Measurements from ENCODE around the gene GRAP2. TPM values are rescaled to one million over a fixed set of nuclear protein-coding genes. Genes with fewer than 3 reads are reported as not detected.
"Not testable (repeated sequence)": the region's sequence is repeated elsewhere in the genome, so short reads cannot be mapped to it uniquely, and the experiment has no call there.

Gene GRAP2
- polyA plus RNA-seq, 3 donors from 2014 or later, result 41.7 to 67.5 (median 46.0) TPM

DNA sequence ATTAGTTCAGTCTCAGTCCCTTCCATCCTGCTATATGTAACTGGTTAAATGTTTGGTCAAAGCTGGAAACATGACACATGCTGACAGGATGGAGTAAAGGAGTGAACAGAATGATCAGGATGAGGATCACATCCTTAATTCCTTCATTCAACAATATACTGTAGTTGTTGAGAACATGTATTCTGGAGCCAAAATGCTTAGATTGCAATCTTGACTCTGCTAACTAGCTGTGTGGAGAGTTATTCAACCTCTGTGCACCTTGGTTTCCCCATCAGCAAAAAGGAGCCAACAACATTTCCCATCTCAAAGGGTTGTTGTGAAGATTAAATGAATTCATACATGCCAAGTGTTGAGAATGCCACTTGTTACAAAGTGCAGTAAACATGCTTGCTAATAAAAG lies 20.2 kb upstream of the GRAP2 start:
- no peak overlapping the region for H3K4me3 Mint-ChIP-seq
- no peak overlapping the region for H3K27ac Mint-ChIP-seq
- H3K36me3 Mint-ChIP-seq, result no peaks in the 10 kb centered on the region
- DNase-seq, result no peak
- H3K27me3 Mint-ChIP-seq (ENCODE audit: low read depth in 3 of 3), result peaks cover 2 to 8% (median 3%) of the 10 kb centered on the region in 3 donors
- peaks cover 0 to 1% (median 0%) of the 10 kb centered on the region in 6 donors for H3K9me3 Mint-ChIP-seq
- no peaks in the 10 kb centered on the region for H3K4me1 Mint-ChIP-seq

GRCh38 chr22:39883057-39883456 lies 17.8 kb upstream of the GRAP2 start:
- Mint-ChIP-seq H3K27ac (no peak overlapping the region), H3K27me3 (ENCODE audit: low read depth in 3 of 3) (peaks cover 2 to 8% (median 2%) of the 10 kb centered on the region in 3 donors)
- no peak for DNase-seq

GRCh38 chr22:39889924-39890323 lies 11.0 kb upstream of the GRAP2 start:
- H3K4me1 Mint-ChIP-seq, result peaks cover 6 to 13% of the 10 kb centered on the region in 2 donors
- not testable (repeated sequence) for H3K9me3 Mint-ChIP-seq; H3K27me3 Mint-ChIP-seq (ENCODE audit: low read depth in 3 of 3); H3K27ac Mint-ChIP-seq; H3K4me3 Mint-ChIP-seq; H3K36me3 Mint-ChIP-seq; DNase-seq

More at GRCh38 chr22:39883057-39883456, 17.8 kb upstream of the GRAP2 start:
- Mint-ChIP-seq H3K4me3 (no peak overlapping the region), H3K4me1 (no peaks in the 10 kb centered on the region), H3K36me3 (no peaks in the 10 kb centered on the region), H3K9me3 (peaks cover 0 to 1% (median 0%) of the 10 kb centered on the region in 6 donors)

- H3K27ac Mint-ChIP-seq, result peak within 1 kb of the TSS in 1 of 6 donors; percentile 47
- H3K4me3 Mint-ChIP-seq, result no peak within 1 kb of the TSS
Observed at GRCh38 chr22:39893526-39893925, 7.4 kb upstream of the GRAP2 start, which contains the start of gene ENTHD1. TSS of gene ENTHD1 (minus strand) at chr22:39893760. CDS start at chr22:39887748, 6,012 bp downstream.

DNA sequence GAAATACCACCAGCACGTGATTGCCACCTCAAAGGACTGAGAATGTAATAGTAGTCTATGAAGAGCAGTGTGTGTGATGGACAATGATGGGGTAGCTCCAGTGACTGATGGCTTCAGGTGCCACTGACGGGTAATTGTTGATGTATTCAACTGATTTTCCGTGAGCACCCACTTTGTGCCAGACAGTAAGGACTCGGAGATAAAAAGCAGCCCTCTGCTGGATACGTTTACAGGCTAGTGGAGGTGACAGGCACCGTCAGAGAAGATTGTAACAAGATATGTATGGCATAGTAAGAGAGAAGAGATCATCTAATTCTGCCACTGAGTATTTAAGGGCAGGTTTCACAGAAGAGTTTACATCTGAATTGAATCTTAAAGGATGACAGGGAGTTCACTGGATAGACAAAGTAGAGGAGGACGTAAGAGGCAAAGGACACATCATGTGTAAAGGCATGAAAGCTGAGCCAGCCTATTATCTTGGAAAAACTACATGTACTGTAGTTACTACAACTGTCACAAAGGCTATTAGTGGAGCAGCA lies 6.3 kb upstream of the GRAP2 start:
- H3K4me3 Mint-ChIP-seq, result no peak overlapping the region
- H3K9me3 Mint-ChIP-seq, result no peaks in the 10 kb centered on the region
- H3K36me3 Mint-ChIP-seq, result peaks cover 0 to 4% (median 0%) of the 10 kb centered on the region in 3 donors
- peaks cover 14 to 24% of the 10 kb centered on the region in 2 donors for H3K4me1 Mint-ChIP-seq
- H3K27me3 Mint-ChIP-seq (ENCODE audit: low read depth in 3 of 3), result no peaks in the 10 kb centered on the region
- no peak overlapping the region for H3K27ac Mint-ChIP-seq
- no peak for DNase-seq

More at GRCh38 chr22:39893526-39893925, 7.4 kb upstream of the GRAP2 start, which contains the start of gene ENTHD1:
- peaks cover 6 to 13% of the 10 kb centered on the region in 2 donors for H3K4me1 Mint-ChIP-seq
- H3K36me3 Mint-ChIP-seq, result peaks cover 0 to 4% (median 0%) of the 10 kb centered on the region in 3 donors
- H3K27me3 Mint-ChIP-seq (ENCODE audit: low read depth in 3 of 3), result no peaks in the 10 kb centered on the region
- H3K9me3 Mint-ChIP-seq, result no peaks in the 10 kb centered on the region
- no peak for DNase-seq

- Mint-ChIP-seq H3K27me3 (ENCODE audit: low read depth in 3 of 3) (no peaks in the 10 kb centered on the region), H3K4me1 (peaks cover 23 to 34% of the 10 kb centered on the region in 2 donors), H3K4me3 (no peak overlapping the region), H3K36me3 (peaks cover 0 to 4% (median 0%) of the 10 kb centered on the region in 3 donors), H3K27ac (no peak overlapping the region), H3K9me3 (no peaks in the 10 kb centered on the region)
- no peak for DNase-seq
Observed at GRCh38 chr22:39895682-39896081, 5.2 kb upstream of the GRAP2 start.

DNA sequence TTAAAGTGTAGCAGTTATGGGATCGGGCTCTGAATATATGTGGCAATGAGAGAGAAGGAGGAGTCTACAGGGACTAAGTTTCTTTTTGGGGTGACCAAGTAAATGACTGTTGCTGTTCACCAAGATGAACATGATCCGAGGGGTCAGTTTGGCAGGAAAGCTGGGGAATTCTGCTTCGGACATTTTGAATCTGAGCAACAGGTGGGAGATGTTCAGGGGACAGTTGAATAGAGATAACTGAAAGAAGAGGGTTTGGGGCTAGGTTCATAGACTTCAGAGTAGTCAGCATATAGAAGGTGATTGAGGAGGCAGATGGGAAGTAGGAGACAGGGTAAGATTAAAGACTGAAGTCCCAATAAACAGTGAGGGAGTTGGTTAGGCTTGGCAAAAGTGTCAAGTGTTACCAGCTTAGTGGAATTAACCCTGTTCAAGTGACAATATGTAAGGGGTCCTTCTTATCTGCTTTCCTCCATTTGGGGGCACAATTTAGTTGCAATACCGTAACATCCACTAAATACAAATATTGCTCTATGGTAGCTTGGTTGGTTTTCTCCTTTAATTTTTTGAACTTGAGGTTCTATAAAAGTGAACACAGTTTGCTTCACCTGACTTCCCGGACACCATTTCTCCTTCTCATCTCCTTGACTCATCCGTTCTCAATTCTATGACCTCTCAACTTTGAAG lies 4.4 kb upstream of the GRAP2 start:
- Mint-ChIP-seq H3K9me3 (no peaks in the 10 kb centered on the region), H3K27ac (no peak overlapping the region), H3K4me1 (peaks cover 26 to 39% of the 10 kb centered on the region in 2 donors), H3K4me3 (no peak overlapping the region), H3K27me3 (ENCODE audit: low read depth in 3 of 3) (peaks cover 0 to 2% (median 0%) of the 10 kb centered on the region in 3 donors), H3K36me3 (peaks cover 0 to 4% (median 0%) of the 10 kb centered on the region in 3 donors)
- no peak for DNase-seq

- H3K4me1 Mint-ChIP-seq, result peaks cover 29 to 39% of the 10 kb centered on the region in 2 donors
- H3K4me3 Mint-ChIP-seq, result no peak overlapping the region
- no peaks in the 10 kb centered on the region for H3K9me3 Mint-ChIP-seq
- no peaks in the 10 kb centered on the region for H3K36me3 Mint-ChIP-seq
- H3K27me3 Mint-ChIP-seq (ENCODE audit: low read depth in 3 of 3), result peaks cover 0 to 2% (median 0%) of the 10 kb centered on the region in 3 donors
- DNase-seq, result no peak
- H3K27ac Mint-ChIP-seq, result no peak overlapping the region
Observed at GRCh38 chr22:39897841-39898240, 3.0 kb upstream of the GRAP2 start.

GRCh38 chr22:39898997-39899396 lies 1.9 kb upstream of the GRAP2 start:
- no peaks in the 10 kb centered on the region for H3K36me3 Mint-ChIP-seq
- H3K9me3 Mint-ChIP-seq, result no peaks in the 10 kb centered on the region
- H3K4me3 Mint-ChIP-seq, result peak overlapping the region in 4 of 5 donors; percentile 16 to 40 (median 28)
- H3K4me1 Mint-ChIP-seq, result peaks cover 39 to 49% of the 10 kb centered on the region in 2 donors
- H3K27me3 Mint-ChIP-seq (ENCODE audit: low read depth in 3 of 3), result peaks cover 0 to 2% (median 0%) of the 10 kb centered on the region in 3 donors
- H3K27ac Mint-ChIP-seq, result peak overlapping the region; percentile 16 to 98 (median 90)
- DNase-seq, result no peak

- Mint-ChIP-seq H3K36me3 (no peaks in the 10 kb centered on the region), H3K4me1 (peaks cover 66 to 76% of the 10 kb centered on the region in 2 donors), H3K9me3 (no peaks in the 10 kb centered on the region), H3K4me3 (peak overlapping the region; percentile 89 to 98 (median 96)), H3K27me3 (ENCODE audit: low read depth in 3 of 3) (peaks cover 0 to 2% (median 0%) of the 10 kb centered on the region in 3 donors), H3K27ac (peak overlapping the region; percentile 91 to 98 (median 96))
- DNase-seq, result no peak
Observed at GRCh38 chr22:39901565-39902146, 772 bp downstream of the GRAP2 start.

DNA sequence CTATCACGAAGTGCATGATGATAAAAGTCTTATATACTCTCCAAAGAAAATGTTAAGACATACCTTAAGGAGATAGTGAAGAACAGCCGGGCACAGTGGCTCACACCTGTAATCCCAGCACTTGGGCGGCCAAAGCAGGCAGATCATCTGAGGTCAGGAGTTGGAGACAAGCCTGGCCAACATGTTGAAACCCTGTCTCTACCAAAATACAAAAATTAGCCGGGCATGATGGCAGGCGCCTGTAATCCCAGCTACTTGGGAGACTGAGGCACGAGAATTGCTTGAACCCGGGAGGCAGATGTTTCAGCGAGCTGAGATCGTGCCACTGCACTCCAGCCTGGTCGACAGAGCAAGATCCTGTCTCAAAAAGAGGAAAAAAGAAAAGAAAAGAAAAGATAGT lies 3.1 kb downstream of the GRAP2 start:
- DNase-seq; H3K27me3 Mint-ChIP-seq (ENCODE audit: low read depth in 3 of 3); H3K36me3 Mint-ChIP-seq; H3K9me3 Mint-ChIP-seq: not testable (repeated sequence)
- Mint-ChIP-seq H3K4me3 (peak overlapping the region; percentile 29 to 98 (median 71)), H3K4me1 (peaks cover 85 to 95% of the 10 kb centered on the region in 2 donors), H3K27ac (peak overlapping the region in 5 of 6 donors; percentile 40 to 91 (median 54))

- Mint-ChIP-seq H3K36me3 (peaks cover 0 to 2% (median under 1%) of the 10 kb centered on the region in 3 donors), H3K9me3 (no peaks in the 10 kb centered on the region), H3K27me3 (ENCODE audit: low read depth in 3 of 3) (peaks cover 0 to 2% (median 2%) of the 10 kb centered on the region in 3 donors), H3K4me1 (peaks cover 88 to 95% of the 10 kb centered on the region in 2 donors), H3K4me3 (peak overlapping the region; percentile 29 to 98 (median 52)), H3K27ac (peak overlapping the region; percentile 39 to 91 (median 64))
- DNase-seq, result no peak
Observed at GRCh38 chr22:39904862-39905261, 4.0 kb downstream of the GRAP2 start.

- Mint-ChIP-seq H3K27me3 (ENCODE audit: low read depth in 3 of 3) (peaks cover under 1 to 5% (median 2%) of the 10 kb centered on the region in 3 donors), H3K36me3 (peaks cover 0 to 5% (median 2%) of the 10 kb centered on the region in 3 donors), H3K9me3 (no peaks in the 10 kb centered on the region), H3K4me1 (peaks cover 88 to 95% of the 10 kb centered on the region in 2 donors), H3K27ac (peak overlapping the region; percentile 38 to 91 (median 81)), H3K4me3 (peak overlapping the region in 4 of 5 donors; percentile 3 to 98 (median 58))
- no peak for DNase-seq
Observed at GRCh38 chr22:39905687-39906086, 4.8 kb downstream of the GRAP2 start.

DNA sequence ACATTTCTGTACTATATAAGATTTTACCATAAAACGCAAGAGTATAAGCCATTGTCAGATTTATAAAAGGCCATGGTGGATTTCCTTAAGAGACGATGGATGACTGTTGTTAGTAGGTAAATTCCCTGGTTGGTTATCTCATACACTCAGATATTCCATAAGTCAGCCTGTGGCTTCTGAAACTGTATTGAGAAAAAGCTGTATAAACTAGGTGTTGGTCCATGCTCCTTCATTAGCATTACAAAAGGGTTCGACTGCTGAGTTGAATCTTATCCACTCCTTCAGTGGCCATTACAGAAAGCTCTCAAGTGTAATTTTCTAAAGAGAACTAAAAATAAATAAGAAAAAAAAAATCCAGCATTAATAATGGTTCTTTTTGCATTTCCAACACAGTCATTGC lies 5.3 kb downstream of the GRAP2 start:
- Mint-ChIP-seq H3K4me1 (peaks cover 90 to 95% of the 10 kb centered on the region in 2 donors), H3K36me3 (peaks cover 0 to 5% (median 2%) of the 10 kb centered on the region in 3 donors)
- DNase-seq, result no peak

More for the DNA sequence above, 5.3 kb downstream of the GRAP2 start:
- Mint-ChIP-seq H3K9me3 (no peaks in the 10 kb centered on the region), H3K27me3 (ENCODE audit: low read depth in 3 of 3) (peaks cover 0 to 8% (median 3%) of the 10 kb centered on the region in 3 donors), H3K4me3 (peak overlapping the region; percentile 3 to 98 (median 44)), H3K27ac (peak overlapping the region; percentile 38 to 91 (median 81))

Measured in immature natural killer cell (primary cell).